Measurements from ENCODE around the gene CCSER1. TPM values are rescaled to one million over a fixed set of nuclear protein-coding genes. Genes with fewer than 3 reads are reported as not detected.

Gene CCSER1
- total and polyA plus RNA-seq, 7 donors = 0.06 to 2.5 (median 0.30) TPM

DNA sequence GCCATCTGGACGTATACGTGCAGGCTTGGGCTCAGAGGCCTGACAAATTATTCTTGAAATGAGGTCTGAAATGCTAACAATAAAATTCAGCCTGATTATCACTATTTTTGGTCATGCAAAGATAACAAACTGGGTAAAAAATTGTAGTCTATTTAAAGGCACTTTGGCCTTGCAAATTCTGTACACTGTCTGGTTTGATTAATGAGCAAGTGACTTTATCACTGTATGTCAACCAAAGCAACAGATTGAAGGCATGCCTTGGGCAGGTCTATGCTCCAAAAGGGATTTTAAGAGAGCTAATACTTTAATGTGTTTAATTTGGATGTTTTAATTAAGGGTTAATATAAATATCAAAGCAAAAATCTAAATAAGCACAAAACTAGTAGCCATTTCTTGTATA, 1141.7 kb downstream of the CCSER1 start:
- no peaks in the 10 kb centered on the region for H3K36me3 ChIP-seq (ENCODE audit: insufficient read depth in 1 of 2, low read depth in 1 of 2)
- no peaks in the 10 kb centered on the region for H3K4me1 ChIP-seq
- no peak overlapping the region for H3K4me3 ChIP-seq
- H3K9me3 ChIP-seq = no peaks in the 10 kb centered on the region
- intact Hi-C loops (cut with DNase I) = no loop called here
- ATAC-seq (no peak), DNase-seq (no peak)
- WGBS, 3 donors = 46 to 71% (median 71%) methylated on average over 2 of the region's 2 CpGs
- TF ChIP-seq, protein P1, sequence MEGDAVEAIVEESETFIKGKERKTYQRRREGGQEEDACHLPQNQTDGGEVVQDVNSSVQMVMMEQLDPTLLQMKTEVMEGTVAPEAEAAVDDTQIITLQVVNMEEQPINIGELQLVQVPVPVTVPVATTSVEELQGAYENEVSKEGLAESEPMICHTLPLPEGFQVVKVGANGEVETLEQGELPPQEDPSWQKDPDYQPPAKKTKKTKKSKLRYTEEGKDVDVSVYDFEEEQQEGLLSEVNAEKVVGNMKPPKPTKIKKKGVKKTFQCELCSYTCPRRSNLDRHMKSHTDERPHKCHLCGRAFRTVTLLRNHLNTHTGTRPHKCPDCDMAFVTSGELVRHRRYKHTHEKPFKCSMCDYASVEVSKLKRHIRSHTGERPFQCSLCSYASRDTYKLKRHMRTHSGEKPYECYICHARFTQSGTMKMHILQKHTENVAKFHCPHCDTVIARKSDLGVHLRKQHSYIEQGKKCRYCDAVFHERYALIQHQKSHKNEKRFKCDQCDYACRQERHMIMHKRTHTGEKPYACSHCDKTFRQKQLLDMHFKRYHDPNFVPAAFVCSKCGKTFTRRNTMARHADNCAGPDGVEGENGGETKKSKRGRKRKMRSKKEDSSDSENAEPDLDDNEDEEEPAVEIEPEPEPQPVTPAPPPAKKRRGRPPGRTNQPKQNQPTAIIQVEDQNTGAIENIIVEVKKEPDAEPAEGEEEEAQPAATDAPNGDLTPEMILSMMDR (IDR thresholded peaks at IDR 0.05) = no peak
- no peaks in the 10 kb centered on the region for H3K27me3 ChIP-seq (ENCODE audit: insufficient read depth in 3 of 3, low read length in 2 of 3)
- no peak overlapping the region for H3K27ac ChIP-seq

DNA sequence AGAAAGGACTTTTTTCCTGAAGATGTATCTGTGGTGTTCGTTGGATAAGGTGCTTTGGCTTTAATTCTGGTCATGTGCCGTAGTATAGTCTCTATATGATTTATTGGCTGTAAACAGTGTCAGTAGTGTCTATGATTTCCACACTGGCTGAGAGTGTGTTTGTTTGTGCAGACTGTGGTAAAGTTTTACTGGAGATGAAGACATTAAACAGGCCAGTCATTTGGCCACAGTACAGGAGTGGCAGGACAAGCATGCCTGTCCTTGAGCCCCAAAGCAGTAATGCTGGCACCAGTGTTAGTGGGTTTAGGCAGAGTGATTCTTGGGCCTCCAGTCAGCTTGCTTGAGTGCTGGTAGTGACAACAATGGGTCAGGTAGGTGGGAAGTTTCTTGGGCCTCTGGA, 1152.7 kb downstream of the CCSER1 start:
- Histone ChIP-seq H3K36me3 (ENCODE audit: insufficient read depth in 1 of 2, low read depth in 1 of 2) (no peaks in the 10 kb centered on the region), H3K27ac (no peak overlapping the region), H3K4me1 (no peaks in the 10 kb centered on the region), H3K4me3 (no peak overlapping the region), H3K27me3 (ENCODE audit: insufficient read depth in 3 of 3, low read length in 2 of 3) (no peaks in the 10 kb centered on the region), H3K9me3 (no peaks in the 10 kb centered on the region)
- DNase-seq = no peak
- intact Hi-C loops (cut with DNase I) = loop anchor here in 1 of 2 donors (5.0 kb wide), 1 partner anchor 1103 kb away; no protein-coding TSS in a partner anchor
- no peak for ATAC-seq
- TF ChIP-seq, protein P1 (IDR thresholded peaks at IDR 0.05) = no peak
- 70 to 76% (median 73%) methylated on average over 2 of the region's 2 CpGs for WGBS, 3 donors

DNA sequence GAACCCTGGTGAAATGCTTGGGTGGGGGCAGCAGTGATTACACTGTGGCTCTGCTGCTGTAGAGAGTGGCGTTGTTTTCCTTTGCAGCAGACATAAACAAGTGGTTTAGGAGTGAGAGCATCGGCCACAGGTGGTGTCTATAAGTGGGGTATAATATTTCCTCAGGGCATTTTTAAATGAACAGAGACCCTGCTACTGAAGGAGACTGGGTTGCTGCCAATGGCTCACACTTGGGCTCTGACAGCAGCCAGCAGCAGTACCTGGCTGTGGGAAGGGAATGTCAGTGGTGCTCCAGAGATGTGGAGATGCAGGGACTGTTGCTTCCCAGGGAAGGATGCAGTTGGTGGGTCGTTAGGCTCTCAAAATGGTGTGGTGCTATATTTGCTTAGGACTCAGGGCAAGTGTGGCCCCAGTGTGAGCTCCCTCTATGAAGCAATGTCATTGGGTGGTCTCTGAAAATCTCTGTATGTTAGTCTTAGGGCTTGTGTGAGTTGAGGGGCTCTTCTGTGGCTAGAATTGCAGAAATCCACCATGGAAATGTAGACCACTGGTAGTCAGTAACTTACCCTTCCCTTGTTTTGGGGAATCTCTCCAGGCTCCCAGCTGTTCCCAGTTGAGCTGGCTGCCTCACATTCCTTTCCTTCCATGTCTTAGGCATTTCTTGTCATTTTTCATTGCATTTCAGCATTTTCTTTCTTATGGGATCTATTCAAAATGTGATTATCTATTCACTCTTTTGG, 1153.5 kb downstream of the CCSER1 start:
- Histone ChIP-seq H3K4me1 (no peaks in the 10 kb centered on the region), H3K27me3 (ENCODE audit: insufficient read depth in 3 of 3, low read length in 2 of 3) (no peaks in the 10 kb centered on the region), H3K9me3 (no peaks in the 10 kb centered on the region), H3K27ac (no peak overlapping the region), H3K36me3 (ENCODE audit: insufficient read depth in 1 of 2, low read depth in 1 of 2) (no peaks in the 10 kb centered on the region), H3K4me3 (no peak overlapping the region)
- ATAC-seq = no peak
- WGBS, 3 donors = 58 to 69% (median 60%) methylated on average over 3 of the region's 3 CpGs
- intact Hi-C loops (cut with DNase I) = loop anchor here in 1 of 2 donors (5.0 kb wide), 1 partner anchor 1103 kb away; no protein-coding TSS in a partner anchor
- DNase-seq = no peak
- TF ChIP-seq, protein P1 (IDR thresholded peaks at IDR 0.05) = no peak

DNA sequence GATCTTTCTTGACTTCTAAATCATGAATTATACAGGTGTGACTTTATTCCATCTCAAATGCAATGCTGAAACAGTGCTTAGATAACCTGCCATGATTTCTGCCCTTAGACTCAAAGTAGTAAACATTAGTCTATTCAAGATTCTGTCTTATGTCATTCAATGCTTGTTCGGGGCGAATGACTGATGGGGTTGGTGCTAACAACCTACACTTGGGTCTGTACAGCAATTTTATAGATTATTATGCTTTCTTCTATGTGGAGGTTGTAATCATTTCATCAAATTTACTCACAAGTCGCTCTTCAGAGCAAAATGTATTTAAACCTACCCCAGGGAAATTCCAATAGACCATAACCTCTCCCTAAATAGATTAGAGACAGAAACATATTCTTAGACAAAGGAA, 1155.0 kb downstream of the CCSER1 start:
- intact Hi-C loops (cut with DNase I) = loop anchor here in 1 of 2 donors (5.0 kb wide), 1 partner anchor 1105 kb away; no protein-coding TSS in a partner anchor
- ATAC-seq = no peak
- WGBS, 3 donors = 83 to 85% (median 83%) methylated on average over 3 of the region's 3 CpGs
- no peak for DNase-seq
- H3K4me3 ChIP-seq = no peak overlapping the region
- H3K27ac ChIP-seq = no peak overlapping the region
- TF ChIP-seq, protein P1 (IDR thresholded peaks at IDR 0.05) = no peak
- H3K4me1 ChIP-seq = no peaks in the 10 kb centered on the region
- no peaks in the 10 kb centered on the region for H3K27me3 ChIP-seq (ENCODE audit: insufficient read depth in 3 of 3, low read length in 2 of 3)
- H3K36me3 ChIP-seq (ENCODE audit: insufficient read depth in 1 of 2, low read depth in 1 of 2) = no peaks in the 10 kb centered on the region
- H3K9me3 ChIP-seq = no peaks in the 10 kb centered on the region
